Nephron progenitor cell (in vitro differentiated cells): ENCODE results near the gene CRADD.

Experiments used
- DNase-seq: peaks from one replicate; pipeline ENCODE4 v3.0.0; 2021
- H3K27ac Mint-ChIP-seq: 2 replicates; pipeline ENCODE4 v1.8.0; 2021; ENCODE audit warnings: mild to moderate bottlenecking, moderate library complexity, mixed read lengths
- H3K27me3 Mint-ChIP-seq: 2 replicates; pipeline ENCODE4 v1.8.0; 2021; ENCODE audit warnings: mild to moderate bottlenecking, low read depth, mixed read lengths; ENCODE audit not compliant: poor library complexity
- H3K36me3 Mint-ChIP-seq: 2 replicates; pipeline ENCODE4 v1.8.0; 2021; ENCODE audit warnings: low read depth, mixed read lengths
- H3K4me1 Mint-ChIP-seq: 2 replicates; pipeline ENCODE4 v1.8.0; 2021; ENCODE audit warnings: mixed read lengths
- H3K4me3 Mint-ChIP-seq: 2 replicates; pipeline ENCODE4 v1.8.0; 2021; ENCODE audit warnings: mild to moderate bottlenecking, moderate library complexity, mixed read lengths
- H3K9me3 Mint-ChIP-seq: 2 replicates; pipeline ENCODE4 v1.8.0; 2021; ENCODE audit warnings: mild to moderate bottlenecking, moderate library complexity, mixed read lengths
- TF ChIP-seq, protein P1 (sequence below): fragments of 200-600 bp; sonication (generic); IDR thresholded peaks from 2 replicates; pipeline ENCODE4 v1.5.0; 2021; ENCODE audit warnings: antibody characterized with exemption

CRADD gene

DNA sequence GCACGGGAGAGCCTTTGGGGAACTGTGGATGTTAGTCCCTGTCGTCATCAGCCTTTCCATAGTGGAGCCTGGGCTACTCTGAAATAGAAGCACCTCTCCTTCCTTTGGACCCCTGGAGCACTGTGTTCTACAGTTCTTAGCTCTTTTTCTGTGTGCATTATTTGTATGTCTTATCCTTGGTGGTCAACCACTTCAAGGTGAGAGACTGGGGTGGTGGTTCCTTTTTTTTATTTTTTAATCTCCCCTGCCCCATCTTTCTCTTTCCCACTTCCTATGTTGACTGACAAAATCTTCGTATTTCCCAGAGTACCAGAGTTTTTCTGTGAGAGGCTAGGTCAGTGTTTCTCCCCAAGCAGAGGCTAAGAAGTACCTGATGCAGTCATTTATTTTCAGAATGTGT, 111.7 kb downstream of the CRADD start:
- Mint-ChIP-seq H3K27ac (no peak overlapping the region), H3K36me3 (no peaks in the 10 kb centered on the region), H3K9me3 (peaks cover 3% of the 10 kb centered on the region), H3K4me3 (no peak overlapping the region), H3K4me1 (peaks cover 43% of the 10 kb centered on the region), H3K27me3 (no peaks in the 10 kb centered on the region)
- TF ChIP-seq, protein P1, sequence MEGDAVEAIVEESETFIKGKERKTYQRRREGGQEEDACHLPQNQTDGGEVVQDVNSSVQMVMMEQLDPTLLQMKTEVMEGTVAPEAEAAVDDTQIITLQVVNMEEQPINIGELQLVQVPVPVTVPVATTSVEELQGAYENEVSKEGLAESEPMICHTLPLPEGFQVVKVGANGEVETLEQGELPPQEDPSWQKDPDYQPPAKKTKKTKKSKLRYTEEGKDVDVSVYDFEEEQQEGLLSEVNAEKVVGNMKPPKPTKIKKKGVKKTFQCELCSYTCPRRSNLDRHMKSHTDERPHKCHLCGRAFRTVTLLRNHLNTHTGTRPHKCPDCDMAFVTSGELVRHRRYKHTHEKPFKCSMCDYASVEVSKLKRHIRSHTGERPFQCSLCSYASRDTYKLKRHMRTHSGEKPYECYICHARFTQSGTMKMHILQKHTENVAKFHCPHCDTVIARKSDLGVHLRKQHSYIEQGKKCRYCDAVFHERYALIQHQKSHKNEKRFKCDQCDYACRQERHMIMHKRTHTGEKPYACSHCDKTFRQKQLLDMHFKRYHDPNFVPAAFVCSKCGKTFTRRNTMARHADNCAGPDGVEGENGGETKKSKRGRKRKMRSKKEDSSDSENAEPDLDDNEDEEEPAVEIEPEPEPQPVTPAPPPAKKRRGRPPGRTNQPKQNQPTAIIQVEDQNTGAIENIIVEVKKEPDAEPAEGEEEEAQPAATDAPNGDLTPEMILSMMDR: no peak
- no peak for DNase-seq

DNA sequence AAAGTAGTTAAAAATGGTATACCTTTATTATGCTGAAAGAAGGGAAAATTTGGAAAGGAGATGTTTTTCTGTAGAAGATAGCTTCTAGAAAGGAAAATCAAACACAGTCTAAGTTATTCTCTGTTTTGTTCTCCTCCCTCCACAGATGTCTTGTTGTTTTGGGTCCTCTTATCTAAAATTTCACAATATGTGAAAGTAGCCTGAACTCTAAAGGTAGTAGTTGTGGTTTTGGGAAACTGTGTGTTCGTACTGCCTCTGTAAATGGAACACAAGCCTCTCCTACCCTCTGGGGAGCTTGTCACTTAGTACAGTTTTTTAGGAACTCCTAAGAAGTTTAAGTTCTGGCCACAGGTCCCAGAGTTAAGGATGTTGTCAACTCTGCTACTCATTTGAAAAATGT, 112.6 kb downstream of the CRADD start:
- H3K4me1 Mint-ChIP-seq: peaks cover 34% of the 10 kb centered on the region

DNA sequence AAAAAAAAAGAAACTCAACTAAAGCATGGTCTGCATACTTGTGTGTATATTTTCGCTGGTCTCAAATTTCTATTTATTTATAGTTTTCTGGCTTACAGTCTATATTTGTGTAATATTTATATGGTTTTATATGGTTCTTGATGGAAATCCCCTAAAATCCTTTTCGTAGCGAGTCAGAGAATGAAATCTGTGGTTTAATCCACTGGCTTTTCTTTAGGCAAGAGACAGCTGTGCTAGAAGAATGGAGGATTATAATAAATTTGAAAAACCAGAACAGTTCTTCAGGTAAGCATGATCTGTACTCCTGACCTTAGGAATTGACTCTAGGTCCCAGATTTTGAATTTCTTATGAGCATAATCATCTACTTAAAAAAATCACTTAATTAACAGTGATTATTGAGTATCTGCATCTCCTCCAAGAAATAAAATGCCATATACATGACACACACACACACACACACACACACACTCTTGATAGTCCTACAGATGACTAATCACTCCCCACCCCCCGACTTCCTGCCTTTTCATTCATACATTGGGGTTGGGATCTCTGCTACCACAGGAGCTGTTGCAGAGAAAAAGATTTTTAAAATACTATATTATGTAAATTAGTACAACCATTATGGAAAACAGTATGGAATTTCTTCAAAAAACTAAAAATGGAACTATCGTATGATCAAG, 113.4 kb downstream of the CRADD start:
- Mint-ChIP-seq H3K36me3 (no peaks in the 10 kb centered on the region), H3K9me3 (peaks cover 3% of the 10 kb centered on the region), H3K27me3 (no peaks in the 10 kb centered on the region), H3K4me3 (no peak overlapping the region), H3K27ac (no peak overlapping the region), H3K4me1 (peaks cover 26% of the 10 kb centered on the region)
- TF ChIP-seq, protein P1: no peak
- DNase-seq: no peak

More for the DNA sequence above, 112.6 kb downstream of the CRADD start:
- H3K9me3 Mint-ChIP-seq: peaks cover 3% of the 10 kb centered on the region
- no peak for DNase-seq
- no peaks in the 10 kb centered on the region for H3K27me3 Mint-ChIP-seq
- no peaks in the 10 kb centered on the region for H3K36me3 Mint-ChIP-seq
- TF ChIP-seq, protein P1: no peak
- no peak overlapping the region for H3K27ac Mint-ChIP-seq
- H3K4me3 Mint-ChIP-seq: no peak overlapping the region

DNA sequence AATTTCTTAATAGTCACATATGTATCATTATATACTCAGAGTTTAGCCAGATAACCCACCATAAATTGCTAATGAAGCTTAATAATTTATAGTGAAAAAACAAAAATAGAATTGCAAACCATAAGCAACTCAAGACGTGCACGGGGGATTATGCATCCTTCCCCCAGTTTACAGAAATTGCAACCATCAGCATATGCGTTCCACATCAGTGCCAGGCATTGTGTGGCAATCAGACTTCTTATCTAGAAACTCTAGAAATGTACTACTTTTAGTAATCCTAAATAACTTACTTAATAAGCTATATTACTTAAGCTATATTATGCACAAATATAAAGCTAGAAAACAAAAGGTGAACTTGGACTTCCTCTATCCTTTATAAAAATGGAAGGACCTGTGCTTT, 115.8 kb downstream of the CRADD start:
- Mint-ChIP-seq H3K36me3 (no peaks in the 10 kb centered on the region), H3K4me1 (peaks cover 12% of the 10 kb centered on the region), H3K27ac (no peak overlapping the region), H3K4me3 (no peak overlapping the region), H3K9me3 (peaks cover 2% of the 10 kb centered on the region), H3K27me3 (peaks cover 2% of the 10 kb centered on the region)
- TF ChIP-seq, protein P1: no peak
- DNase-seq: no peak

DNA sequence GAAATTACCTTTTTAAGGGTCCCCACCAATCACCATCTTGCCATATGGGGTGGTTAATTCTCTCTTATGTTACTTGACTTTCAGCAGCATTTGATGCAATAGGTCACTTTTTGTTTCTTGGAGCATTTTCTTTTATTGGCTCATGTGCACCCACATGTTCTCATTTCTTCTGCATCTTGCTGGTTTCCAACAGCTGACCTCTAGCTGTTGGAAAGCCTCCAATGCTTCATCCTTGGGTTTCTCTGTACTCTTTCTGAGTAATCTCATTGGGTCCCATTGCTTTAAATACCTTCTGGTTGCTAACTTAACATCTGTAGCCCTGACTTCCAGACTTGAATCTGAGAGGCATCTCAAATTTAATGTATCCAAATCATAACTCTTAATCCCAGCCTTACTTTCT, 116.8 kb downstream of the CRADD start:
- no peaks in the 10 kb centered on the region for H3K36me3 Mint-ChIP-seq
- H3K4me3 Mint-ChIP-seq: no peak overlapping the region
- TF ChIP-seq, protein P1: no peak
- peaks cover 2% of the 10 kb centered on the region for H3K27me3 Mint-ChIP-seq
- H3K9me3 Mint-ChIP-seq: no peaks in the 10 kb centered on the region
- no peak overlapping the region for H3K27ac Mint-ChIP-seq
- no peak for DNase-seq
- peaks cover 11% of the 10 kb centered on the region for H3K4me1 Mint-ChIP-seq

DNA sequence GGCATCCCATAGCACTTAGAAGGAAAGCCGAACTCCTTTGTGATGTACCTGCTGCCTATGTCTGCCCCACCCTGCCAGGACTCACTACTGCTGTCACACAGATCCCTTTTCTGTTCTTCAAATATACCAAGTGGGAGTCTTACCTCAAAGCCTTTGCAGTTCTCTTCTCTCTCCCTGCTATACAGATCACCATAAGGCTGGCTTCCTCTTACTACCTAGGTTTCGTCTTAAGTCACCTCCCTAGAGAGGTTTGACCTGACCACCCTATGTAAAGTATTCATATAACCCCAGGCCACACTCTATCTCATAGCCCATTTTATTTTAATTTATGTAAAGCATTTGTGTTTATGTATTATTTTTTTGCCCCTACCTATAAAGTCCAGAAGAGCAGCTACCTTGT, 117.6 kb downstream of the CRADD start:
- peaks cover 2% of the 10 kb centered on the region for H3K27me3 Mint-ChIP-seq
- peaks cover 3% of the 10 kb centered on the region for H3K4me1 Mint-ChIP-seq
- no peak overlapping the region for H3K27ac Mint-ChIP-seq
- TF ChIP-seq, protein P1: no peak
- DNase-seq: no peak
- no peak overlapping the region for H3K4me3 Mint-ChIP-seq
- no peaks in the 10 kb centered on the region for H3K9me3 Mint-ChIP-seq
- no peaks in the 10 kb centered on the region for H3K36me3 Mint-ChIP-seq
